Measurements from ENCODE around the gene ICAM2. TPM values are rescaled to one million over a fixed set of nuclear protein-coding genes. Genes with fewer than 3 reads are reported as not detected.

The ICAM2 gene
- total RNA-seq (2022) (1.9 and 2.0 TPM in 2 replicates), Bru-seq, nascent RNA (percentile 27 among the genes with signal in this experiment), BruChase-seq, experiment 1, labeled RNA remaining after a 2-hour chase (percentile 26 among the genes with signal in this experiment), BruChase-seq, experiment 2, labeled RNA remaining after a 6-hour chase (percentile 30 among the genes with signal in this experiment)
- long read RNA-seq, partial matches to known transcripts = 0 of 4 reads
- long read RNA-seq, other reads (novel, unspliced or antisense) = 1 of 4 reads

DNA sequence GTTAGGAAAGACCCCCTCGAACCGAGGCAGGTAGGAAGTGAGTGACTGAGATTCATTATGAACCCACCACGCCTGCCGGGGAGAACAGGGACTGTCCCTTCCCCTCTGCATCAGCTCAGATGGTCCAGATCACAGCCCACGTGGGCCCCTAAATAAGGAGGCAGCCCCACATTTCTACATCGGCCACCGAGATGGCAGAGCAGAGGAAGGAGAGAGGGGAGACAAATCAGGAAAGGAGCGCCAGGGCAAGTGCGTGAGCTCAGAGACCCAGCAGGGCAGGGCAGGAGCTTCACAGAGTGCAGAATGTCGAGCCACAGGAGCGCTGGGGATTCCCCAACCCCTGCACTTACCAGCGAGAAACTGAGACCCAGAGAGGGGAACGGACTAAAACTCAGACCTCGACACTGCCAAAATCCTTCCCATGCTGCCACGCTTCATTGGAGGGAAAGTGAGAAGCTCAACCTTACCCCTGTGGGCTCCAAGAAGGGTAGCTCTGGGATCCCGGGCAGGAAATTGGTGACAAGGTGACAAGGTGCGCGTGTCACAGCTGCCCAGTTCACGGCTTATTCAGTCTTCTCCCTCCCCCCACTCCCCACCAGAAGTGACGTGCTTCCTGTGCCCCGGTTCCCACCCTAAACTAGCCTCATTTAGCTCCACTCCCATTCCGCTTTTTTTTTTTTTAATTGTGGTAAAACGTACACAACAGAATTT is at the start of gene ICAM2:
Gene ICAM2, minus strand, starts transcription at position 578 of the 711 bp plus-strand sequence. CDS start 13,942 bp downstream, outside the sequence.
- no TSS peak for BruUV-seq (replicated peaks)
- Mint-ChIP-seq H3K27me3 (ENCODE audit: insufficient read depth, unreplicated experiment) (peaks cover 2% of the 10 kb centered on the region), H3K9me3 (ENCODE audit: unreplicated experiment) (no peaks in the 10 kb centered on the region), H3K4me1 (ENCODE audit: low read depth, unreplicated experiment) (peaks cover 10% of the 10 kb centered on the region), H3K4me3 (ENCODE audit: unreplicated experiment) (peak within 1 kb of the TSS; percentile 23), H3K36me3 (ENCODE audit: insufficient read depth, unreplicated experiment) (peaks cover 10% of the 10 kb centered on the region), H3K27ac (ENCODE audit: unreplicated experiment) (no peak within 1 kb of the TSS)
- POLR2A ChIA-PET = no interaction called here
- no peaks in the 10 kb centered on the region for H3K9me3 ChIP-seq
- peak within 1 kb of the TSS; percentile 4; the same call in 1 of the 2 replicates for H3K4me3 ChIP-seq (ENCODE audit: low read depth, low read length)
- H3K27me3 ChIP-seq (replicated peaks; ENCODE audit: control insufficient read depth, insufficient read depth, low read length) = no peaks in the 10 kb centered on the region
- H3K4me1 ChIP-seq = no peaks in the 10 kb centered on the region
- intact Hi-C loops (cut with micrococcal nuclease; ENCODE audit: unreplicated experiment) = no loop called here
- CTCF ChIA-PET = interaction anchor here (0.7 to 2.0 kb wide), 3 partner anchors 9 to 113 kb away, joined by 3 to 13 read pairs (median 7); no protein-coding TSS in a partner anchor
- TF ChIP-seq, protein P1, sequence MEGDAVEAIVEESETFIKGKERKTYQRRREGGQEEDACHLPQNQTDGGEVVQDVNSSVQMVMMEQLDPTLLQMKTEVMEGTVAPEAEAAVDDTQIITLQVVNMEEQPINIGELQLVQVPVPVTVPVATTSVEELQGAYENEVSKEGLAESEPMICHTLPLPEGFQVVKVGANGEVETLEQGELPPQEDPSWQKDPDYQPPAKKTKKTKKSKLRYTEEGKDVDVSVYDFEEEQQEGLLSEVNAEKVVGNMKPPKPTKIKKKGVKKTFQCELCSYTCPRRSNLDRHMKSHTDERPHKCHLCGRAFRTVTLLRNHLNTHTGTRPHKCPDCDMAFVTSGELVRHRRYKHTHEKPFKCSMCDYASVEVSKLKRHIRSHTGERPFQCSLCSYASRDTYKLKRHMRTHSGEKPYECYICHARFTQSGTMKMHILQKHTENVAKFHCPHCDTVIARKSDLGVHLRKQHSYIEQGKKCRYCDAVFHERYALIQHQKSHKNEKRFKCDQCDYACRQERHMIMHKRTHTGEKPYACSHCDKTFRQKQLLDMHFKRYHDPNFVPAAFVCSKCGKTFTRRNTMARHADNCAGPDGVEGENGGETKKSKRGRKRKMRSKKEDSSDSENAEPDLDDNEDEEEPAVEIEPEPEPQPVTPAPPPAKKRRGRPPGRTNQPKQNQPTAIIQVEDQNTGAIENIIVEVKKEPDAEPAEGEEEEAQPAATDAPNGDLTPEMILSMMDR (IDR thresholded peaks at IDR 0.05; ENCODE audit: insufficient read depth in 1 of 2, low read depth in 1 of 2, low read length in 1 of 2, severe bottlenecking in 1 of 2, unreplicated experiment in 1 of 2) = no peak
- no peak for DNase-seq
- H3K36me3 ChIP-seq (ENCODE audit: control insufficient read depth, insufficient read depth, low read length) = no peaks in the 10 kb centered on the region

DNA sequence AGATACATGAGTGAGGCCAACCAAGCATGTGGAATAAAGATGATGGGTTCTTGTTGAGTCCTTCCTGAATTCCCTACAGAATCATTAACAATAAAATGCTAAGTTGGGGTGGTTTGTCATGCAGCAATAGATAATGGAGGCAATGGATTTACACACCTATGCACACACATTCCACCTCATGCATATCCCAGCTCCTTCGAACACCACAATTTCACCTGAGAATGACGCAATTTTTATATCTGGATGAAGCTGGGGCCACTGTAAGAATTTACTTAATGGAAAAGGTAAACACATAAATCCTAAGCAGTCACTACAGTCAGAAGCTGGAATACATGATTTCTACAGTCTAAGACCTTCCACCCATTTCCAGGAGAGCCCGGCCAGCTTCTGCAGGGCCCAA is 49.8 kb upstream of the ICAM2 start:
- H3K27me3 Mint-ChIP-seq (ENCODE audit: insufficient read depth, unreplicated experiment) = no peaks in the 10 kb centered on the region
- peaks cover 12% of the 10 kb centered on the region for H3K4me1 Mint-ChIP-seq (ENCODE audit: low read depth, unreplicated experiment)
- no peak overlapping the region for H3K4me3 ChIP-seq (ENCODE audit: low read depth, low read length)
- no TSS peak for BruUV-seq (replicated peaks)
- H3K36me3 Mint-ChIP-seq (ENCODE audit: insufficient read depth, unreplicated experiment) = peaks cover 32% of the 10 kb centered on the region
- no peak overlapping the region for H3K27ac Mint-ChIP-seq (ENCODE audit: unreplicated experiment)
- ChIA-PET POLR2A (no interaction called here), CTCF (no interaction called here)
- intact Hi-C loops (cut with micrococcal nuclease; ENCODE audit: unreplicated experiment) = no loop called here
- H3K36me3 ChIP-seq (ENCODE audit: control insufficient read depth, insufficient read depth, low read length) = peaks cover 11% of the 10 kb centered on the region
- no peak overlapping the region for H3K4me3 Mint-ChIP-seq (ENCODE audit: unreplicated experiment)
- H3K9me3 ChIP-seq = peaks cover 7% of the 10 kb centered on the region
- no peak for DNase-seq
- TF ChIP-seq, protein P1 (IDR thresholded peaks at IDR 0.05; ENCODE audit: insufficient read depth in 1 of 2, low read depth in 1 of 2, low read length in 1 of 2, severe bottlenecking in 1 of 2, unreplicated experiment in 1 of 2) = no peak
- H3K4me1 ChIP-seq = peaks cover 15% of the 10 kb centered on the region
- no peaks in the 10 kb centered on the region for H3K27me3 ChIP-seq (replicated peaks; ENCODE audit: control insufficient read depth, insufficient read depth, low read length)
- H3K9me3 Mint-ChIP-seq (ENCODE audit: unreplicated experiment) = peaks cover 19% of the 10 kb centered on the region

DNA sequence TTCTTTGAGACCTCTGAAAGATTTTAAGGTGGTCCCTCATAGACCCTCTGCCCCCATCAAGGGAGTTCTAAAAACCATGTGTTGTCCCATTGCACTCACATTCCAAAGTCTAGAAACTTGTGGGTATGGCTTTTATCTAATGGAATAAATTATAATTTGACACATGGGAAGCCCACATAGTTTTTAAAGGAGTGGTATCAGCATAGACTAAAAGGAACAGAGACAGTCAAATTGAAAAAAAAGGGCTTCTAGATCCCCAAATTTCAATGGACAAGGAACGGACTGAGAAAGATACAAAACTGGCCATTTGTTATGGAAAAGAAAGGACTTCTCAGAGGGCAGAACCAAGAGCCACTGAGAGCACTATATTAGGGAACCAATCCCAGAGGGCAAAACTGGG is 48.7 kb upstream of the ICAM2 start:
- Mint-ChIP-seq H3K9me3 (ENCODE audit: unreplicated experiment) (peaks cover 19% of the 10 kb centered on the region), H3K27ac (ENCODE audit: unreplicated experiment) (no peak overlapping the region), H3K4me3 (ENCODE audit: unreplicated experiment) (no peak overlapping the region), H3K27me3 (ENCODE audit: insufficient read depth, unreplicated experiment) (no peaks in the 10 kb centered on the region), H3K36me3 (ENCODE audit: insufficient read depth, unreplicated experiment) (peaks cover 38% of the 10 kb centered on the region), H3K4me1 (ENCODE audit: low read depth, unreplicated experiment) (peaks cover 5% of the 10 kb centered on the region)
- DNase-seq = no peak
- Histone ChIP-seq H3K36me3 (ENCODE audit: control insufficient read depth, insufficient read depth, low read length) (peaks cover 11% of the 10 kb centered on the region), H3K27me3 (replicated peaks; ENCODE audit: control insufficient read depth, insufficient read depth, low read length) (no peaks in the 10 kb centered on the region), H3K9me3 (peaks cover 7% of the 10 kb centered on the region), H3K4me3 (ENCODE audit: low read depth, low read length) (no peak overlapping the region), H3K4me1 (peaks cover 6% of the 10 kb centered on the region)
- CTCF ChIA-PET = interaction anchor here (0.6 to 1.0 kb wide), 2 partner anchors 65 to 413 kb away, joined by 3 to 4 read pairs; no protein-coding TSS in a partner anchor
- TF ChIP-seq, protein P1 (IDR thresholded peaks at IDR 0.05; ENCODE audit: insufficient read depth in 1 of 2, low read depth in 1 of 2, low read length in 1 of 2, severe bottlenecking in 1 of 2, unreplicated experiment in 1 of 2) = no peak
- intact Hi-C loops (cut with micrococcal nuclease; ENCODE audit: unreplicated experiment) = loop anchor here (10.0 kb wide), 1 partner anchor 216 kb away; no protein-coding TSS in a partner anchor
- no TSS peak for BruUV-seq (replicated peaks)
- POLR2A ChIA-PET = no interaction called here
